HEK293 (cell line): Measurements from ENCODE around the gene BMP2.

ENCODE experiments used
- CTCF ChIA-PET: fragments of 350-600 bp; formaldehyde crosslinking; extraction: SDS; loops from one replicate; lab custom pipeline; 2021; ENCODE audit warnings: antibody characterized with exemption; lab: Yijun Ruan, JAX
- POLR2A ChIA-PET: fragments of 300-600 bp; formaldehyde crosslinking; extraction: SDS; loops from one replicate; lab custom pipeline; 2020; ENCODE audit warnings: antibody characterized with exemption, inconsistent platforms; lab: Yijun Ruan, JAX
- H3K27ac ChIP-seq: fragments of 200-500 bp; sonication (Bioruptor generic); 2 replicates; pipeline ENCODE4 v1.5.1; 2014; ENCODE audit warnings: low read depth, low read length, control low read depth, inconsistent platforms; ENCODE audit errors: extremely low read depth
- H3K36me3 ChIP-seq, 2 experiments: fragments of 200-500 bp in 1 of 2; sonication (Bioruptor generic) in 1 of 2; 1 replicate in 1 of 2; 2 replicates in 1 of 2; pipeline ENCODE4 v1.5.1; 2014 to 2017; ENCODE audit warnings: inconsistent platforms in 2 of 2, low read length in 2 of 2; ENCODE audit not compliant: control insufficient read depth in 2 of 2, insufficient read depth in 1 of 2
- H3K4me1 ChIP-seq: fragments of 200-500 bp; sonication (Bioruptor generic); 2 replicates; pipeline ENCODE4 v1.5.1; 2014; ENCODE audit warnings: mild to moderate bottlenecking, low read length, inconsistent platforms; ENCODE audit not compliant: control insufficient read depth, insufficient read depth
- H3K4me3 ChIP-seq: 2 replicates; pipeline ENCODE4 v1.5.1; 2011; ENCODE audit warnings: low read depth, mild to moderate bottlenecking, control low read depth, low read length, moderate library complexity
- H3K9me3 ChIP-seq: fragments of 200-500 bp; sonication (Bioruptor generic); 2 replicates; pipeline ENCODE4 v1.5.1; 2014; ENCODE audit warnings: low read depth, low read length, inconsistent platforms; ENCODE audit not compliant: control insufficient read depth, insufficient read depth
- BCL6B ChIP-seq: fragments of 450-650 bp; formaldehyde crosslinking; IDR thresholded peaks from 2 replicates; pipeline ENCODE4 v1.5.1; 2017; ENCODE audit warnings: missing biosample characterization, missing genetic modification characterization
- KLF8 ChIP-seq: fragments of 450-650 bp; formaldehyde crosslinking; IDR thresholded peaks from 2 replicates; pipeline ENCODE4 v1.5.1; 2016; ENCODE audit warnings: missing biosample characterization, missing genetic modification characterization
- KLF9 ChIP-seq: fragments of 450-650 bp; formaldehyde crosslinking; IDR thresholded peaks from 2 replicates; pipeline ENCODE4 v1.5.1; 2016; ENCODE audit warnings: missing biosample characterization, missing genetic modification characterization, low read depth
- REST ChIP-seq: fragments of 450-650 bp; formaldehyde crosslinking; IDR thresholded peaks from 2 replicates; pipeline ENCODE4 v1.5.1; 2016; ENCODE audit warnings: missing biosample characterization, missing genetic modification characterization
- ZBTB10 ChIP-seq: fragments of 450-650 bp; formaldehyde crosslinking; IDR thresholded peaks from 2 replicates; pipeline ENCODE4 v1.5.1; 2016; ENCODE audit warnings: missing biosample characterization, missing genetic modification characterization
- ZBTB11 ChIP-seq: fragments of 450-650 bp; formaldehyde crosslinking; conservative IDR thresholded peaks from 2 replicates; pipeline ENCODE4 v1.5.1; 2016; ENCODE audit warnings: low read depth, missing biosample characterization, missing genetic modification characterization
- ZBTB20 ChIP-seq: fragments of 450-650 bp; formaldehyde crosslinking; IDR thresholded peaks from 2 replicates; pipeline ENCODE4 v1.5.1; 2016; ENCODE audit warnings: missing biosample characterization, missing genetic modification characterization
- ZNF112 ChIP-seq: fragments of 450-650 bp; formaldehyde crosslinking; IDR thresholded peaks from 2 replicates; pipeline ENCODE4 v1.5.0; 2017; ENCODE audit warnings: missing biosample characterization, missing genetic modification characterization
- ZNF221 ChIP-seq: fragments of 450-650 bp; formaldehyde crosslinking; IDR thresholded peaks from 2 replicates; pipeline ENCODE4 v1.5.1; 2017; ENCODE audit warnings: missing biosample characterization, missing genetic modification characterization, borderline replicate concordance
- ZNF23 ChIP-seq: fragments of 450-650 bp; formaldehyde crosslinking; IDR thresholded peaks from 2 replicates; pipeline ENCODE4 v1.5.1; 2016; ENCODE audit warnings: missing biosample characterization, missing genetic modification characterization, borderline replicate concordance
- ZNF280C ChIP-seq: fragments of 450-650 bp; formaldehyde crosslinking; IDR thresholded peaks from 2 replicates; pipeline ENCODE4 v1.5.1; 2016; ENCODE audit warnings: missing biosample characterization, missing genetic modification characterization
- ZNF544 ChIP-seq: fragments of 450-650 bp; formaldehyde crosslinking; IDR thresholded peaks from 2 replicates; pipeline ENCODE4 v1.5.0; 2017; ENCODE audit warnings: missing biosample characterization, missing genetic modification characterization
- ZNF596 ChIP-seq: fragments of 450-650 bp; IDR thresholded peaks from 2 replicates; pipeline ENCODE4 v1.5.0; 2018; ENCODE audit warnings: missing biosample characterization, mild to moderate bottlenecking, missing genetic modification characterization, moderate library complexity
- ZNF747 ChIP-seq: fragments of 450-650 bp; formaldehyde crosslinking; IDR thresholded peaks from 2 replicates; pipeline ENCODE4 v1.5.1; 2016; ENCODE audit warnings: missing biosample characterization, missing genetic modification characterization

The BMP2 gene

GRCh38 chr20:6726761-6727160, 40.7 kb upstream of the BMP2 start (continued):
- TF ChIP-seq ZBTB11 (tag by site-specific recombination) (no peak), ZNF221 (tag by site-specific recombination) (no peak)

- Histone ChIP-seq H3K27ac (no peak overlapping the region), H3K9me3 (no peaks in the 10 kb centered on the region), H3K4me3 (no peak overlapping the region), H3K4me1 (no peaks in the 10 kb centered on the region), H3K36me3 (no peaks in the 10 kb centered on the region)
- no peak for TF ChIP-seq BCL6B (tag by site-specific recombination)
- TF ChIP-seq ZNF544 (tag by site-specific recombination) = no peak
- no peak for TF ChIP-seq KLF9 (tag by site-specific recombination)
- no peak for TF ChIP-seq KLF8 (tag by site-specific recombination)
- no peak for TF ChIP-seq ZBTB10 (tag by site-specific recombination)
- TF ChIP-seq ZNF747 (tag by site-specific recombination) = no peak
- TF ChIP-seq ZNF280C (tag by site-specific recombination) = no peak
- ChIA-PET POLR2A (no interaction called here), CTCF (no interaction called here)
Observed at GRCh38 chr20:6730672-6731328, 36.7 kb upstream of the BMP2 start.

GRCh38 chr20:6732001-6732447, 35.5 kb upstream of the BMP2 start:
- Histone ChIP-seq H3K27ac (no peak overlapping the region), H3K4me3 (no peak overlapping the region), H3K9me3 (no peaks in the 10 kb centered on the region), H3K36me3 (no peaks in the 10 kb centered on the region), H3K4me1 (no peaks in the 10 kb centered on the region)
- ChIA-PET CTCF (interaction anchor here (0.6 to 1.2 kb wide), 2 partner anchors 14 to 39 kb away, joined by 3 to 4 read pairs; no protein-coding TSS in a partner anchor), POLR2A (no interaction called here)
- TF ChIP-seq ZNF23 (tag by site-specific recombination) (no peak), ZBTB20 (tag by site-specific recombination) (no peak), ZNF112 (tag by site-specific recombination) (no peak), REST (tag by site-specific recombination) (no peak), ZNF596 (tag by site-specific recombination) (no peak)
